Measurements from ENCODE around the gene DLG5.

The DLG5 gene

DNA sequence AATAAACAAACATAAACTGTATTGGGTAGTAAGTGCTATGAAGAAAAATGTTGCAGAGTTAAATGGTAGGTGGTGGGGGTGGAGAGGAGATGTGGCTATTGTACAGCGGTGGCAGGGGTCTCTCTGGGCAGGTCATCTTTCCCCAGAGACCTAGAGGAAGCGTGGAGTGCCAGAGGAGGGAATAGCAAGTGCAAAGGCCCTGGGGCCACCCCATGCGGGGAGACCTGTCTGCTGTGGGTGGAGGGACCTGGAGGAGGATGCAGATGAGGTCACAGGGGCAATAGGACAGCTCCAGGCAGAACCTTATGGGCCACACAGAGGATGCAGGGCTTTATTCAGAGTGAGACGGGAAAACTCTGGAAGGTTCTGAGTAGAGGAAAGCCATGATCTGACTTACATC lies 47.5 kb downstream of the DLG5 start:
- no peak for DNase-seq
- in situ Hi-C loops (cut with HindIII; ENCODE audit: low pct_ligation_motif_present, low pct_unique_long_range_greater_than_20kb, low sequenced_read_pairs): no loop called here

DNA sequence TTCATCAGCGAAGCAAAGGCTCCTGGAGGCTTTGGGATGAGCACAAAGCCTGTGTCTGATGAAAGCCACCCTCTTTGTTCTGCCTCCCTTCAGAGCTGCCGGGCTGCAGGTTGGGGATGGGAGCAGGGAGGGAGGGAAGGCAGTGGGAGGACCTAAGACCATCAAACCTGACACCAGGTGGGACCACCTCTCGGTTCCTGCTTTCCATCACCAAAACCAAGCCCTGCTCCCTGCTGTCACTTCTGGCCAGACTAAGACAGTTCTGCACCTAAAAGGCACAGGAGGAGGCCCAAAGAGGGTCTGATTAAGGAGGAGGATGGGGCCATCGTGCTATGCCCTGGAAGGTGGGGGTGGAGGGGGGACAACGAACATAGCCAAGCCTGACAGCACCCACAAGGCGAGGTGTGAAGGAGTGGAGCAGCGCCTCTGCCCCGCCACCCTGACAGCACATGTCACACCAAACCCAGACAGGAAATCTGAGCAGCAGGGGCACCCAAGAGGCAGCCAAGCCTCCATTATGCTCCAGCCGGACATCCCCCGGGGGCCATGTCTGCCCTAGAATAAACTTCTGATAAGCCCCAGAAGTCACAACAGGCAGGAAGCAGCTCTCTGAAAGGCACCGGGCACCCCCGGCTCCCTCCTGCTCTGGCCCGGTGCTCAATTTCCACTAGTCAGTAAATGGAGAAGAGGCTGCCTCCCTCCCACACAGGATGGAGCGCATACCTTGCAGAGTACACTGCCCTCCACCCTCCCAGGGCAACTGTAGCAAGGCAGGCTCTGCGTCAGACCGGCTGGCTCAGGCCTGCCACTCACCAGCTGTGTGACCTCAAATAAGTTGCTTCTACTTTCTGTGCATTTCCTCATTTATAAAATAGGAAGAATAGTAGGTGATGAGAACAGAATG lies 48.9 kb downstream of the DLG5 start:
- in situ Hi-C loops (cut with HindIII; ENCODE audit: low pct_ligation_motif_present, low pct_unique_long_range_greater_than_20kb, low sequenced_read_pairs): no loop called here
- DNase-seq: no peak

DNA sequence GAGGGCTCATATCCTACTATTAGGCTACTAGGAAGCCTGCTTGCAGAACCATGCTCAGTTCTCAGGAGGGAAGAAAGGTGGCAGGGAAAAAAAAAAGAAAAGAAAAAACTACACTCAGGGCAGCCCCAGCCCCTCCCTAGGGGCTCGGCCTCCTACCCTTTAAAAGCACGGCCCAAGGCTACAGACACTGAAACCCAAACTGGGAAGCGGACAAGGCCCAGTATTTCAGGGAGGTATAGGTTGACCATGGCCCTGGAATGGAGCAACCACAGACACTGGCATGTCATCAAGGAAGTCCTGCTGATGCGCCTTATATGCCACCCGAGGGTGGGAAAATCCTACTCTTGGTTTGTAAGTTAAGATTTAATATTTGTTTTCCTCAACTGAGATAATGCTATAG lies 50.8 kb downstream of the DLG5 start:
- in situ Hi-C loops (cut with HindIII; ENCODE audit: low pct_ligation_motif_present, low pct_unique_long_range_greater_than_20kb, low sequenced_read_pairs): no loop called here
- no peak for DNase-seq

DNA sequence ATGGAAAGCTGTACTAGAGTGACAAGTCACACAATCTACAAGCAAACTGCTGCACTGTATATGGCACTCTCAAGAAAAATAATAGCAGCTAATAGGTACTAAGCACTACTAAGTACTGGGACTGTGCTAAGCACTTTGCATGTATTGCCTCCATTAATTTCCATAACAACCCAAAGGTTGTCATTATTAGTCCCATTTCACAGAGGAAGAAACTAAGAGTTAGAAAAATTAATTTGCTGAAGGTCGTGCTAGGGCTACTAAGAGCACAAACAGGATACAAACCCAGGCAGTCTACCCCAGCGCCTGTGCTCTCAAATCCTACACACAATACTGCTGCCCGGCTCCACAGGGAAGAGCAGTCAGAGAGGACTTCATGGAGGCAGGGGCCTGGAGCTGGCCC lies 51.7 kb downstream of the DLG5 start:
- in situ Hi-C loops (cut with HindIII; ENCODE audit: low pct_ligation_motif_present, low pct_unique_long_range_greater_than_20kb, low sequenced_read_pairs): no loop called here
- DNase-seq: no peak

DNA sequence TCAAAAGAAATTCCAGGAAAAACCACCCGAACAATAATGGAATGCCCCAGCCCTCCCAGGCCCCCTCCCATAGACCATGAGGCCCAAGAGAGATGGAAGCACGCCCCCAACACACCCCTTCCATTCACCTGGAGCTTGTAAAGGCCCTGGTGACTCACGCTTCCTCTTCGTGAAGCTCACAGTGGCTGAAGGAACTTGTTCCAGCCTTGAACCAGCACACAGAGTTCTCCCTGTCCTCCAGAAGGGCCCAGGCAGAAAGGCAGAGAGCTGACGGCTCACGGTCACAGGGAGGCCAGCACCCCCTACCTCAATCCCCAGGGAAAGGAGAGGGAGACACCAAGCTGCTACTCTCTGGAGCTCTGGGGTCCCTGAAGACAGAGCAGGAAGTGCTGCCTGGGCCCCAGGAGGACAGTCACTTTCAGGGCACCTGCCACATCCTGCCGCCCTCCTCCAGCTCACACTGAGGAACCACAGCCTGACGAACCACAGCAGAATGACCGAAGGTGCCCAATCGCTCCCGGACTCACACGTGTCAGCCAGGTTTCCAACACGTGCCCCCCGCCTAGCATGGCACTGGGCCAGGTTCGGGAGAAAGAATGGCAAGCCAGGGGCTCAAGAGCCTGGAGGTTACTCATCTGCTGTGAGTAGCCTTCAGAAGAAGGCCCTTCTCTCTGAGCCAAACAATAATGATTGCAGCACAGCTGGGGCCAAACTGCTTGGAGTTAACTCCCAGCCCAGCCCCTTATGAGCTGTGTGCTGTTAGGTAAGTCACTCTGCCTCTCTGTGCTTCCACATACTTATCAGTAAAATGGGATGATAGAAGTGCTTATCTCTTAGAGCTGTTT lies 52.8 kb downstream of the DLG5 start:
- in situ Hi-C loops (cut with HindIII; ENCODE audit: low pct_ligation_motif_present, low pct_unique_long_range_greater_than_20kb, low sequenced_read_pairs): no loop called here

DNA sequence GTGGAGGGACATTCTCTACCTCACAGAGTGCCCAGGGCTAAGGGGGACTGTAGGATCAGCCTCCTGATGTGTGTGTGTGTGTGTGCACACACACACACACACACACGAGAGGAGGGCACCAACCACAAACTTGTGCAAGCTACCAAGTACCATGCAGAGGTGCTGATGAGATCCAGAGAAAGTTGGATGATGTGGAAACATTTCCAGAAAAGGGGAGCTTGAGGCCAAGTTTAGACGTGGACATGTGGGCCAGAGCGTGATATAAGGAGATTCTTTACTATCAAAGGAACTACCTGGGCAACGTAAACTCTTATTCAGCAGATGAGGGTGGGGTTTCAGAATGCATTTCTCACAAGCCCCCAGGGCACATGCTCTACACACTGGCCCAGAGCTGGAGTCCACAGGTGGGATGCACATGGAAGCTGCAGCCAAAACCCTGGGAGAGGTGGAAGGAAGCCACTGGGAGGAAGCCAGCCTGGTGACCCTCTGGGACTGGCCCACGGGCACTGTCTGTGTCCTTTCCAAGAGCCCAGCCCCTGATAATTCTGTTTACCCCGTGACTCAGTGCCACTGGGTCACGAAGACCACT lies 53.5 kb downstream of the DLG5 start:
- DNase-seq: no peak
- in situ Hi-C loops (cut with HindIII; ENCODE audit: low pct_ligation_motif_present, low pct_unique_long_range_greater_than_20kb, low sequenced_read_pairs): no loop called here

More for the DNA sequence above, 52.8 kb downstream of the DLG5 start:
- DNase-seq: peak; percentile 12

DNA sequence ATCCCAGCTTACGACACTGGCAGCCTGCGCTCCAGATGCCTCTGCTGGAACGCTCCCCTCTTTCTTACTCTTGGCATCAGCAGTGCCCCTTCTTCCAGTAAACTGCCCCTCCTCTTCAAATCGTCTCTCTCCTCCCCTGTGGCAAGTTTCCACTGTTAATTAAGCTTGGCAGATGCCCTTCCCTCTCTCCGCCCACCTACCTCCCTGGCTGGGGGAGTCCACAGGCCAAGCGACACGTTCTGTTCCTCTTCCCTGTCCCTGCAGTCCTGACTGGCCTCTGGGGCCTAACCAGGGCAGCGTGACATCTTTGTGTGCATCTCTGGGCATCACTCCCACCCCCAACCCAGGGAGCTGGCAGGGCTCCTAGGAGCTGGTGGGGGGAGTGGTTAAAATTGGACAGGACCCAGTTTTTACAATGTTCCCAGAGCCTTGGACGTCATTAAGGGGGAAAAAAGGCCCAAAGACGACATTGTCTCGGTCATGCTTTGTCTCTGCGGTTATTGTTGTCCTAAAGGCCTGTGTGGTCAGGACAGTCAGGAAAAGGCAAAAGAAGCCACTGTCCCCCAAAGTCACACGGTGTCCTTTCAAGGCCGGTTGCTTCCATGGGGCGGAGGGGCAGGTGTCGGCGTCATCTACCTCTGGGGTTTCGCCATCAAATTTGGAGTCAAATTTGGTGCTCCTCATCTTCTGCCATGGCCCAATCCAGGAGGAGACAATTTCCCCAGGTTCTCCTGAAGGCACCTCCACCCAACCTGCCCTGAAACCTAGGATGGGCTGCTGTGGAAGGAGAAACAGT lies 54.2 kb downstream of the DLG5 start:
- in situ Hi-C loops (cut with HindIII; ENCODE audit: low pct_ligation_motif_present, low pct_unique_long_range_greater_than_20kb, low sequenced_read_pairs): no loop called here
- no peak for DNase-seq

DNA sequence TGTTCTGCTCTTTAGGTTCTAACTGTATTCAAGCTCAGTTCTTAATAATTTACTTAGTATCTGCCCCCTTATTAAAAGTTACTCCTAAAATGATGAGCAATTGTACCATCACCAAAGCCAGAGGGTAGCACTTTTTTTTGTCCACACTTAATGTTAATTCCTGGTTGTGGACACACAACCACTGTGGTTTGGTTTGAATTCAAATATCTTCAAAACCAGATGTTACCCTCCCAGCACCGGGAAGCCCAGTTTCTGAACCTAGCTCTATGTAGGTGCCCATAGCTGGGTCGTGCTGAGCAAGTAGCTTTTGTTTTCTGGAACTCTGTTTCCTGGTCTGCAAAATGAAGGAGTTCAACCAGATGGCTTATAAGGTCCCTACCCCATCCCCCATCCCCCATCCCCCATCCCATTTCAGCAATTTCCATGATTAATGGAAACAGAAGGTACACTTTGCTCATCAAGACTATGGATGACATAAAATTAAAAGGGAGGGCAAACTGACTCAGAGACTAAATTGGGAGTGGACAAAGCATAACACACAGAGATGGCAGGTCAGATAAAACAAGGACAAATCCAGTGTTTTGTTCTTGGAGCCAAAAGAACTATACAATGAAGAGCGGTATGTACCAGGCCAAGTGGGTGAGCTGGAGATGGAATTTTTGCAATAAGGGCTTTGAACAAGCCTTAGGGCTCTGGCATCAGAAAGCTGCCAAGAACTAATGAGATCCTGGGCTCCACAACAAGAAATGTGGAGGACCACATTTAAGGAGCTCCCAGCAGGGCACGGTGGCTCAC lies 56.7 kb downstream of the DLG5 start:
- in situ Hi-C loops (cut with HindIII; ENCODE audit: low pct_ligation_motif_present, low pct_unique_long_range_greater_than_20kb, low sequenced_read_pairs): no loop called here
- DNase-seq: no peak

DNA sequence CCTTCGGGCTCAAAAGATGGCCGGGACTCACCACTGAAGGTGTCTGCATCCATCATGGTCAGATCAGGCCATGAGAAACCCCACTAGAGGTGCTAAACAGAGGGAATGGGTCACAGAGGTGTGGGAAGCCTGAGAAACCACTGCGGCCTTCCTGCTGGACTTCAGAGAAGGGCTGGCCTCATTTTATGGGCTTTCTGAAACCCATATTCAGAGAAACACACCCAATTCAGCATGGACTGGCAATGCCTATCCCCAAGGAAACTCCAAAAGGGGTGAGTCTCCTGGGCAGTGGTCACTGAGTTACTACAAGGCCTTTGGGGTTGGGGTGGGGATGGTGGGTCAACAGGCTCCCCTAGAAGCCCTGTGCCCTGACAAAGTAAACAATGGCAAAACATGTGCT lies 58.0 kb downstream of the DLG5 start:
- in situ Hi-C loops (cut with HindIII; ENCODE audit: low pct_ligation_motif_present, low pct_unique_long_range_greater_than_20kb, low sequenced_read_pairs): no loop called here
- no peak for DNase-seq

DNA sequence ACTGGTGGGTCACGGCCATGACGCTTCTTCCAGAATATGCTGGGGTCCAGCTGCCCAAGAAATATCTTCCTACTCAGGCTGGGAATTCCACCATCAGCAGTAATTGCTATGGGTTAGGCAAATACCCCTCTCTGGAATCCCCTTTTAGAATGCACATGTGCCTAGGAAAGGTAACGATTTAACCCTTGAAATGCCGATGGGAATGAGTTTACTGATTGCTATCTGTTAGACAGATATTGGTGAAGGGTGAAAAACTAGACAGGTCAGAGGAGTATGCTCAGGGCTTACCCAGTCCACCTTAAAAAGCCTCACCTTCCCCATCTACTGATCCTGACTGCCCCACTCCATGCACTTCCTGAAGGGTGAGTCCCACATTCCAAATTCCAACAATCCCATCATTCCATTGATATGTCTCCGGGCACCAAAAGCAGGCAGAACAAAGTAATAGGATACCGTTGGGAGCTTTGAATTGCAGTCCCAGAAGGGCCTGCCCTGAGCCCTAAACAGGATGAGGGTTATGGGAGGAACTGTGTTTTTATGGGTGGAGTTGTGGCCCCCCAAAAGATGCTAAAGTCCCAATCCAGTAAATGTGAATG lies 59.3 kb downstream of the DLG5 start:
- no peak for DNase-seq
- in situ Hi-C loops (cut with HindIII; ENCODE audit: low pct_ligation_motif_present, low pct_unique_long_range_greater_than_20kb, low sequenced_read_pairs): no loop called here

DNA sequence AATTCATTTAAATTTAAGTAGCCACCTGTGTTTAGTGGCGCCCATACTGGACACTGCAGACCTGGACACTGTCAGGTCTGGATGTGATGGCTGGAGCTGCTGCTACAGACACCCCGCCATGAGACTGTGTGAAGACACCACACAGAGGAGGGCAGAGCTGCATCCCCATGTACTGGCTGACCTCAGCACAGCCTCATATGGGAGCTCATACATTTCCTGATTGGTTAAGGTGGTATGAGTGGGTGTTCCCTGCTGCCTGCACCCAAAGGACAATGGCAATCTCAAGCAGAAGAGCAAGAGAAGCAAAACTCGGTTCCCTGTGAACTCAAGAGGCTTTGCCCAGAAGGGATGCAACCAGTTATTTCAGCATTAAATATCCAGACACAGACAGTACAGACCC lies 60.0 kb downstream of the DLG5 start:
- in situ Hi-C loops (cut with HindIII; ENCODE audit: low pct_ligation_motif_present, low pct_unique_long_range_greater_than_20kb, low sequenced_read_pairs): no loop called here
- DNase-seq: no peak

DNA sequence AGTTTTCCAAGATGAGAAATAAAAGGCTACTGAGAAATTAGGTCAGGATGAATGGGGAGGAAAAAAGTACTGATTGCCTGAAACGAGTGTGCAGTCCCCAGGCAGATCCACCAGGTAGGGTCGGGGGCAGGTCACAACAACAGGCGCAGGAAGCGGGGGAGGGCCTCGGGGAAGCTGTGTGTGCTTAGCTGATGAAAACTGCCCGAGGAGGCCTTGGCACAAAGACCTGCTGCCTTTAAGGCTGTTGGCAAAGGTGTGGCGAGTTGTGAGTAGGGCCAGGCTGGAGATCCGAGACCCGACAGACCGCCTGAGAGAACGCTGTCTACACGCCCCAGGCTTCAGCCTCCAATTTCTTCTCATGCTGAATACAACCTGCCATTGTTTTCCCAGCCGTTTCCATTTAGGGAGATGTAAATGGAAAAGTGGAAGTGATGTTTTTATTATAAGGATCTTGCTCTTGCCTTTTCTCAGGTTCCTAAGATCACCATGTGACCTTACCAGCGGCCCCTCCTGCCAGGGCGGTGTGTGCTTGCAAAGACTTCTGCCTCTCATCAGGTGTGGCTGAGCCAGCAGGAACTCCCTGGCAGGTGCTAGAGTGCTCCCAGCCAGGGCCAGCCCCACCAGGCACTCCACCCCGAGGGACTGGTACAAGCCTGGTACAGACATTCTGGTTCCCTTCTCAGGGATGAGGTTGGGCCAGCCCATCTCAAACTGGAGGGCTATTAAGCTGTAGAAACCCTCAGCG lies 60.8 kb downstream of the DLG5 start:
- no peak for DNase-seq
- in situ Hi-C loops (cut with HindIII; ENCODE audit: low pct_ligation_motif_present, low pct_unique_long_range_greater_than_20kb, low sequenced_read_pairs): no loop called here

DNA sequence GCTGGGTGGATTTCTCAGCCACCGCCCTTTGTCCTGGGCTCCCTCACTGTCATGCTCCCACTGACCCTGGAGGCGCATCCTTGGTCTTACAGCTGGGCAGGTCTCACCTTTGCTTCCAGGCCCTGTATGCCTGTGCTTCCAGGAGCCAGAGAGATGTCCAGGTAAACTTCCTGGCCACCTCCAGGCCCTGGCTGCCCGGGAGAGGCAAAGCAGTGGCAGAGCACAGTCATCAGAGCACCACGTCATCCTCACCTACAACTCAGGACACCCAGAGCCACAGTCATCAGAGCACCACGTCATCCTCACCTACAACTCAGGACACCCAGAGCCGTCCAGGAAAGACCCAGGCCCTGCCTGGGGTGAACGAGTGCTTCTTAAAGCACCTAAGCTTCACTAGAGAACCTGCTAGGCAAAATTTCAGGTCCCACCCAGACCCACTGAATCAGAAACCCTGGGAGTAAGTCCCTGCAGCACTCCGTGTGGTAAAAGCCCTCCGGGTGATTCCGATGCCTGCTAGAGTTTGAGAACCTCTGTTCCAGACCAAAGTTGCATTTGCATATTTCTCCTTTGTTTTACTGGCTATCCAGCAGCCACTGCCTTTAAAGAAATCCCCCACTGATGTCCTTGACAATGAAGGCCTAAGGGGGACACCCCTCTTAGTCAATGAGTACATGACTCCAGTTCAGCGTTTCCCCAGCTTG lies 62.3 kb downstream of the DLG5 start:
- no peak for DNase-seq
- in situ Hi-C loops (cut with HindIII; ENCODE audit: low pct_ligation_motif_present, low pct_unique_long_range_greater_than_20kb, low sequenced_read_pairs): no loop called here

DNA sequence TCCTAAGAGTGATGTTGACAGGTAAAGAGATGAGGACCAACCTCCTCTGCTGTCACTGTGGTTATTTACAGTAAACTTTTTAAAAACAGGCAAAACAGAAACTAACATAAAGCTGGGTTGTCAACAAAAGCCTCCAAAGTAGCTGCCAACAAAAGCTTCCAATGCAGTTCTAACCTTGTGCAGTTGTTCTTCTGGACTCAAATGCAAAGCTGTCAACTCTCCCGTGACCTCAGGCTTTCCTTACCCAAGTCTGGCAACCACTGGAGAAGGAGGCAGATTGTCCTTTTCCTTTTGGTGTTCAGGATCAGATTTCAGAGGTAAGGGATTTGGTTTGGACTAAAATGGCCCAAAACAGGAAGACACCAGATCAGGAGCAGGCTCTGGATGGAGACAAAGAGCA lies 63.1 kb downstream of the DLG5 start:
- in situ Hi-C loops (cut with HindIII; ENCODE audit: low pct_ligation_motif_present, low pct_unique_long_range_greater_than_20kb, low sequenced_read_pairs): no loop called here
- no peak for DNase-seq

DNA sequence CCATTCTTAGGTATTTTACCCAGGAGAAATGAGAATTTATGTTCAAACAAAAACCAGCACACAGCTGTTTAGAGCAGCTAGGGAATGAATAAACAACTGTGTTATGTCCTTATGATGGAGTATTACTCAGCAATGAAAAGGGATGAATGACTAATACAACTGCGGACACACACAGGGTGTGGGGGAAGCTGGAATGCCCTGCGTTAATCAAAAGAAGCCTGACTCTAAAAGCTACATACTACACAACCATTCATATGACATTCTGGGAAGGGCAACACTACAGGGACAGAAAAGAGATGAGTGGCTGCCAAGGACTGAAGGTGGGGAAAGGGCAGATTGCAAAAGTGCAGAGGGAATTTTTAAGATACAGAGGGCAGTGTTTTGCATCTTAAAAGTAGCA lies 64.0 kb downstream of the DLG5 start:
- no peak for DNase-seq
- in situ Hi-C loops (cut with HindIII; ENCODE audit: low pct_ligation_motif_present, low pct_unique_long_range_greater_than_20kb, low sequenced_read_pairs): no loop called here

DNA sequence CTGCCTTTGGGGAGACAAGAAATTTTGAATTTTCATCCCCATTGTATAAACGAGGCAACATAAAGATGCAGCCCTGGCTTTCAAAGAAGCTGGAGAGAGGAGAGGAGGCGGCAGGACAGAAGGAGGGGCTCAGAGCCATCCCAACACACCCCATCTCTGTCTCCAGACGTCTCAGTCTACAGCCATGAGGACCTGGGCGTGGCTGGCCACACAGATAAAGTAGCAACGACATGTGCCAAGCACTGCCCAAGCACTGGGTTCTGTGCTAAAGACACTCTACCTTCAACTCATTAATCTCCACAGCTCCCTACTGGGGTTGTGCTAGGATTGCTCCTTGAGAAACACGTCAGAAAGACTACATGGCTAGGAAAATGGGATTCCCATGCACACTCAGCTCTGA lies 65.2 kb downstream of the DLG5 start:
- in situ Hi-C loops (cut with HindIII; ENCODE audit: low pct_ligation_motif_present, low pct_unique_long_range_greater_than_20kb, low sequenced_read_pairs): no loop called here
- DNase-seq: no peak

All from ACHN (cell line).